K562 (cell line): Measurements from ENCODE around the gene PFDN4. TPM values are rescaled to one million over a fixed set of nuclear protein-coding genes. Genes with fewer than 3 reads are reported as not detected.

Source experiments
- CEBPB ChIP-seq: fragments of 450-650 bp; IDR thresholded peaks from 2 replicates; pipeline ENCODE4 v1.6.1; 2016; ENCODE audit warnings: missing genetic modification characterization, missing compliant biosample characterization
- CEBPG ChIP-seq, 3 experiments: fragments of 200-800 bp in 1 of 3; sonication (Bioruptor generic) in 1 of 3; sonication (generic) in 1 of 3; formaldehyde crosslinking in 1 of 3; IDR thresholded peaks in 2 of 3; conservative IDR thresholded peaks in 1 of 3; 2 replicates each; pipeline versions ENCODE4 v1.6.1 to v1.8.0; 2016 to 2022; ENCODE audit warnings: missing compliant biosample characterization in 2 of 3, missing genetic modification characterization in 2 of 3, mild to moderate bottlenecking in 1 of 3, missing genetic modification reagents in 1 of 3
- EWSR1 ChIP-seq: fragments of 450-650 bp; IDR thresholded peaks from 2 replicates; pipeline ENCODE4 v1.6.1; 2018; ENCODE audit warnings: borderline replicate concordance, mild to moderate bottlenecking, low read depth, moderate library complexity; ENCODE audit not compliant: partially characterized antibody
- MLLT1 ChIP-seq, 2 experiments: fragments of 450-650 bp; IDR thresholded peaks; 2 replicates each; pipeline ENCODE4 v1.6.1; 2016
- PRDM10 ChIP-seq: fragments of 450-650 bp; IDR thresholded peaks from 2 replicates; pipeline ENCODE4 v1.6.1; 2018; ENCODE audit not compliant: partially characterized antibody
- polyA plus RNA-seq, 8 experiments: library from polyadenylated mRNA; depleted of rRNA in 4 of 8; stranded (reverse) in 5 of 8; unstranded in 3 of 8; fragments of >200 nt; fragmentation: Nextera tagmentation in 2 of 8; fragmentation: Illumina TruSeq in 1 of 8; extraction: Ambion mirVana in 2 of 8; extraction: Trizol in 1 of 8; gene quantifications; 2 replicates each; pipeline versions ENCODE4 v1.2.1 to v1.2.3, GENCODE V29; 2011 to 2014; ENCODE audit warnings: inconsistent platforms in 1 of 8, missing spikeins in 1 of 8
- total RNA-seq, 7 experiments: library from RNA; depleted of rRNA in 6 of 7; stranded (reverse); fragments of >200 nt in 6 of 7; fragmentation: Illumina TruSeq in 2 of 7; extraction: Trizol in 2 of 7; gene quantifications; 2 replicates each; pipeline versions ENCODE4 v1.2.1 to v1.2.3, GENCODE V29; 2011 to 2021; ENCODE audit warnings: low replicate concordance in 1 of 7

Gene PFDN4
- total and polyA plus RNA-seq, 9 of the 15 experiments (the other 6 are each of a cell fraction or from before 2014, with no cell fraction given): 60.1 to 214 (median 122) TPM

- TF ChIP-seq PRDM10: no peak
- no peak for TF ChIP-seq MLLT1 (IDR thresholded peaks at IDR 0.05)
- TF ChIP-seq CEBPB: peak; percentile 35
- no peak for TF ChIP-seq CEBPG (CRISPR knock-in tag; IDR thresholded peaks at IDR 0.05)
- peak; percentile 25 to 89; a peak in 2 of 4 replicates for TF ChIP-seq CEBPG (tag; conservative IDR thresholded peaks at IDR 0.05 in 1 of 2, IDR thresholded peaks at IDR 0.05 in 1 of 2)
- TF ChIP-seq EWSR1: peak; percentile 39
Measured at GRCh38 chr20:54260116-54260515, 52.2 kb downstream of the PFDN4 start (continued).
